Right lobe of liver (tissue), 4 donors: ENCODE data around the gene PPP1R9A.

Experiments
- CTCF ChIP-seq, 4 donors: fragments of 200-600 bp in 3 of 4; fragments of 450-650 bp in 1 of 4; IDR thresholded peaks; one replicate each; pipeline versions ENCODE4 v1.5.1 to v1.8.0; 2016 to 2022; ENCODE audit warnings: antibody characterized with exemption in 4 of 4, mild to moderate bottlenecking in 2 of 4
- POLR2A ChIP-seq: fragments of 450-650 bp; IDR thresholded peaks from one replicate; pipeline ENCODE4 v1.6.1; 2017; ENCODE audit warnings: antibody characterized with exemption, mild to moderate bottlenecking
- donor health status: DM: no; HTN: no; CAD: no.
- donor health status: DM: no; HTN: no; CAD: no.
- donor health status: DM: no; HTN: yes; CAD: no.

- TF ChIP-seq CTCF (IDR thresholded peaks at IDR 0.05) (no peak), POLR2A (no peak)
These were observed 48.4 kb downstream of the PPP1R9A start for GRCh38 chr7:94955807-94956206.
